Measurements from ENCODE around the gene RNF144A.

DNA sequence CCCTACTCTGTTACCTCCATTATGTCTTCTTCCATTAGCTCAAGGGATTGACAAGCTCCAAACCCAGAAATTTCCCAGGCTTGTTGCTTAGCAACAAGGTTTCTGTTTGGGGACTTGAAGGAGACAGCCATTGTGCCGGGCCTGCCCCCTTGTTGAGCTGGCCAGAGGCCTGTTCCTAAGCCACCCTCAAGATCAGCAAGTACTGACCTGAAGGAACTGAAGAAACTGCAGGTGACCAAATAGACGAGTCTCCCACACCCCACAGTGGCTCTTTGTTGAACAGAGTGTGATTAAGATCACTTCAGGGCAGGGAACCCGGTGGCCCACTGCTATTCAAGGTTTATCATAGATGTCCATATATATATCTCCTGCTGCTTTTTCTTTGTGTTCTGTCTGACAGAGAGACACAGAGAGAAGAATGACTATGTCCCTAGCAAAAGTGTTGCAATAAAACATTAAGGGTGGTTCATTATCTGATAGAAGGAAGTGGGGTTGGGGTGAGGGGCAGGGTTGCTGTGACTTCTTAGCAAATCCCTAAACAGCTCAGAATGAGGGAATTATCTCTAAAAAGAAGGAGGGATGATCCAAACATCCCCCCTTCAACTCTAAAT is 69.2 kb downstream of the RNF144A start:
- TF ChIP-seq, protein P1, sequence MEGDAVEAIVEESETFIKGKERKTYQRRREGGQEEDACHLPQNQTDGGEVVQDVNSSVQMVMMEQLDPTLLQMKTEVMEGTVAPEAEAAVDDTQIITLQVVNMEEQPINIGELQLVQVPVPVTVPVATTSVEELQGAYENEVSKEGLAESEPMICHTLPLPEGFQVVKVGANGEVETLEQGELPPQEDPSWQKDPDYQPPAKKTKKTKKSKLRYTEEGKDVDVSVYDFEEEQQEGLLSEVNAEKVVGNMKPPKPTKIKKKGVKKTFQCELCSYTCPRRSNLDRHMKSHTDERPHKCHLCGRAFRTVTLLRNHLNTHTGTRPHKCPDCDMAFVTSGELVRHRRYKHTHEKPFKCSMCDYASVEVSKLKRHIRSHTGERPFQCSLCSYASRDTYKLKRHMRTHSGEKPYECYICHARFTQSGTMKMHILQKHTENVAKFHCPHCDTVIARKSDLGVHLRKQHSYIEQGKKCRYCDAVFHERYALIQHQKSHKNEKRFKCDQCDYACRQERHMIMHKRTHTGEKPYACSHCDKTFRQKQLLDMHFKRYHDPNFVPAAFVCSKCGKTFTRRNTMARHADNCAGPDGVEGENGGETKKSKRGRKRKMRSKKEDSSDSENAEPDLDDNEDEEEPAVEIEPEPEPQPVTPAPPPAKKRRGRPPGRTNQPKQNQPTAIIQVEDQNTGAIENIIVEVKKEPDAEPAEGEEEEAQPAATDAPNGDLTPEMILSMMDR (IDR thresholded peaks at IDR 0.05; ENCODE audit: poor library complexity): no peak
- no peak for TF ChIP-seq EZH2phosphoT487 (IDR thresholded peaks at IDR 0.05; ENCODE audit: low read depth, severe bottlenecking, unreplicated experiment)
